H1 (cell line): ENCODE data around the gene MRPS9. TPM values are rescaled to one million over a fixed set of nuclear protein-coding genes. Genes with fewer than 3 reads are reported as not detected.
A peak's percentile ranks its signal among the peaks of the same experiment; 100 is the strongest.

Experiments used
- CTCF ChIA-PET: fragments of 300-600 bp; sonication (Branson Sonifier 250); formaldehyde crosslinking; loops from one replicate; lab custom pipeline; 2021; ENCODE audit not compliant: partially characterized antibody; lab: Charles Lee
- POLR2A ChIA-PET: fragments of 300-600 bp; sonication (Branson Sonifier 250); formaldehyde crosslinking; loops from one replicate; lab custom pipeline; 2021; ENCODE audit warnings: inconsistent platforms; ENCODE audit not compliant: partially characterized antibody; lab: Charles Lee
- DNase-seq, 2 experiments: peaks; one replicate each; pipeline versions ENCODE4 v3.0.0 to v3.0.0-alpha.2; 2010 to 2022; ENCODE audit warnings: low spot score in 2 of 2, low read depth in 1 of 2, mixed read lengths in 1 of 2
- FAIRE-seq: peaks from 2 replicates; lab custom pipeline; 2011; peaks lifted over from hg19 to GRCh38; lab: Jason Lieb, UNC
- H2AFZ ChIP-seq: 2 replicates; pipeline ENCODE4 v1.8.1; 2012; ENCODE audit warnings: low read length, inconsistent platforms
- H2AK5ac ChIP-seq: 2 replicates; pipeline ENCODE4 v1.6.1; 2013; ENCODE audit warnings: low read depth, low read length
- H2BK120ac ChIP-seq: replicated peaks from 2 replicates; pipeline ENCODE3; 2013; ENCODE audit warnings: low read depth, low read length, inconsistent platforms
- H2BK12ac ChIP-seq: 2 replicates; pipeline ENCODE4 v1.6.1; 2013; ENCODE audit warnings: low read depth, low read length
- H2BK15ac ChIP-seq: 2 replicates; pipeline ENCODE4 v1.6.1; 2013; ENCODE audit warnings: low read length
- H2BK20ac ChIP-seq: 2 replicates; pipeline ENCODE4 v1.6.1; 2013; ENCODE audit warnings: low read length
- H2BK5ac ChIP-seq: 2 replicates; pipeline ENCODE4 v1.6.1; 2013; ENCODE audit warnings: low read depth, low read length
- H3K14ac ChIP-seq: 2 replicates; pipeline ENCODE4 v1.6.1; 2013; ENCODE audit warnings: inconsistent platforms; ENCODE audit not compliant: insufficient read length
- H3K18ac ChIP-seq: 2 replicates; pipeline ENCODE4 v1.6.1; 2013; ENCODE audit warnings: low read length; ENCODE audit errors: extremely low read depth
- H3K23ac ChIP-seq: 2 replicates; pipeline ENCODE4 v1.6.1; 2013; ENCODE audit warnings: inconsistent platforms; ENCODE audit not compliant: insufficient read length
- H3K23me2 ChIP-seq: 2 replicates; pipeline ENCODE4 v1.6.1; 2013; ENCODE audit warnings: low read depth, low read length
- H3K27ac ChIP-seq: 2 replicates; pipeline ENCODE4 v1.6.1; 2011; ENCODE audit warnings: low read depth, low read length, inconsistent platforms
- H3K27me3 ChIP-seq, 4 experiments: replicated peaks in 1 of 4; 1 replicate in 1 of 4; 2 replicates in 3 of 4; pipeline versions ENCODE4 v1.6.1 to v1.8.1; 2011 to 2013; ENCODE audit warnings: low read length in 3 of 4, mild to moderate bottlenecking in 3 of 4, inconsistent platforms in 2 of 4, mixed read lengths in 2 of 4, moderate library complexity in 1 of 4; ENCODE audit not compliant: control insufficient read depth in 3 of 4, insufficient read depth in 3 of 4; ENCODE audit errors: extremely low read depth in 1 of 4
- H3K36me3 ChIP-seq, 4 experiments: 2 replicates each; pipeline versions ENCODE4 v1.6.1 to v1.8.1; 2011 to 2013; ENCODE audit warnings: mild to moderate bottlenecking in 4 of 4, low read length in 3 of 4, moderate library complexity in 2 of 4, control low read depth in 1 of 4, inconsistent platforms in 1 of 4; ENCODE audit not compliant: insufficient read depth in 4 of 4, control insufficient read depth in 2 of 4
- H3K4ac ChIP-seq: replicated peaks from 2 replicates; pipeline ENCODE3; 2013; ENCODE audit warnings: low read length, low read depth, mixed read lengths, inconsistent platforms; ENCODE audit not compliant: insufficient read length
- H3K4me1 ChIP-seq, 4 experiments: replicated peaks in 1 of 4; 1 replicate in 1 of 4; 2 replicates in 3 of 4; pipeline versions ENCODE4 v1.6.1 to v1.8.1; 2011 to 2013; ENCODE audit warnings: low read length in 3 of 4, inconsistent platforms in 2 of 4, mixed read lengths in 1 of 4; ENCODE audit not compliant: insufficient read depth in 4 of 4, control insufficient read depth in 3 of 4
- H3K4me2 ChIP-seq, 2 experiments: 2 replicates each; pipeline versions ENCODE4 v1.6.1 to v1.8.1; 2011 to 2013; ENCODE audit warnings: low read depth in 2 of 2, low read length in 2 of 2, control low read depth in 1 of 2, inconsistent platforms in 1 of 2, mild to moderate bottlenecking in 1 of 2; ENCODE audit not compliant: insufficient read depth in 1 of 2
- H3K4me3 ChIP-seq, 4 experiments: fragments of 200-600, 300-600 bp in 1 of 4; sonication (generic), shearing (Covaris generic), sonication (Bioruptor Twin) in 1 of 4; 2 replicates each; pipeline versions ENCODE4 v1.5.1 to v1.8.1; 2011 to 2016; ENCODE audit warnings: low read length in 4 of 4, low read depth in 3 of 4, control low read depth in 2 of 4, inconsistent platforms in 2 of 4, mild to moderate bottlenecking in 2 of 4, mixed read lengths in 1 of 4, moderate library complexity in 1 of 4; ENCODE audit not compliant: insufficient read depth in 2 of 4; ENCODE audit errors: extremely low read depth in 1 of 4
- H3K56ac ChIP-seq: replicated peaks from 2 replicates; pipeline ENCODE3; 2013; ENCODE audit warnings: low read depth, mild to moderate bottlenecking, mixed read lengths, low read length, inconsistent platforms; ENCODE audit not compliant: insufficient read length
- H3K79me1 ChIP-seq: 2 replicates; pipeline ENCODE4 v1.6.1; 2013; ENCODE audit warnings: low read depth, low read length, control low read depth
- H3K79me2 ChIP-seq, 2 experiments: 2 replicates each; pipeline versions ENCODE4 v1.6.1 to v1.8.1; 2012 to 2013; ENCODE audit warnings: low read length in 2 of 2, mild to moderate bottlenecking in 2 of 2, inconsistent platforms in 1 of 2; ENCODE audit not compliant: insufficient read depth in 2 of 2, control insufficient read depth in 1 of 2
- H3K9ac ChIP-seq, 4 experiments: replicated peaks in 1 of 4; 1 replicate in 1 of 4; 2 replicates in 3 of 4; pipeline versions ENCODE4 v1.6.1 to v1.8.1; 2011 to 2013; ENCODE audit warnings: low read depth in 3 of 4, low read length in 3 of 4, control low read depth in 2 of 4, mild to moderate bottlenecking in 2 of 4, moderate library complexity in 2 of 4, inconsistent platforms in 1 of 4; ENCODE audit errors: extremely low read depth in 1 of 4
- H3K9me3 ChIP-seq, 2 experiments: 2 replicates each; pipeline versions ENCODE4 v1.6.1 to v1.8.1; 2012 to 2013; ENCODE audit warnings: mild to moderate bottlenecking in 2 of 2, moderate library complexity in 2 of 2, control low read depth in 1 of 2, inconsistent platforms in 1 of 2, low read depth in 1 of 2, low read length in 1 of 2, mixed read lengths in 1 of 2; ENCODE audit not compliant: insufficient read depth in 2 of 2
- H4K20me1 ChIP-seq, 2 experiments: replicated peaks in 1 of 2; 2 replicates each; pipeline versions ENCODE3 to v1.8.1; 2011 to 2013; ENCODE audit warnings: inconsistent platforms in 2 of 2, low read length in 2 of 2, mild to moderate bottlenecking in 1 of 2; ENCODE audit not compliant: insufficient read depth in 2 of 2, control insufficient read depth in 1 of 2
- H4K5ac ChIP-seq: 2 replicates; pipeline ENCODE4 v1.6.1; 2013; ENCODE audit warnings: low read length, low read depth, mixed read lengths, inconsistent platforms; ENCODE audit not compliant: insufficient read length
- H4K8ac ChIP-seq: 2 replicates; pipeline ENCODE4 v1.8.0; 2013; ENCODE audit warnings: mild to moderate bottlenecking, moderate library complexity, low read length, inconsistent platforms; ENCODE audit not compliant: insufficient read depth; ENCODE audit errors: extremely low read depth
- H4K91ac ChIP-seq: replicated peaks from 2 replicates; pipeline ENCODE3; 2013; ENCODE audit warnings: low read length, mixed read lengths, inconsistent platforms; ENCODE audit not compliant: insufficient read length
- CBX8 ChIP-seq: fragments of 300-800, 300-1000 bp; sonication (generic); IDR thresholded peaks from 2 replicates; pipeline ENCODE4 v1.7.1; 2016; ENCODE audit warnings: low read depth, low read length, borderline replicate concordance
- CTBP2 ChIP-seq: IDR thresholded peaks from 2 replicates; pipeline ENCODE4 v1.7.0; 2011; ENCODE audit warnings: borderline replicate concordance, mild to moderate bottlenecking, moderate library complexity, mixed read lengths, low read length; ENCODE audit not compliant: insufficient read depth, insufficient read length
- E2F6 ChIP-seq: IDR thresholded peaks from 2 replicates; pipeline ENCODE4 v1.6.1; 2012; ENCODE audit warnings: inconsistent platforms
- KDM1A ChIP-seq: fragments of 200-600, 300-600 bp; sonication (generic); IDR thresholded peaks from 2 replicates; pipeline ENCODE4 v1.7.1; 2016; ENCODE audit warnings: mild to moderate bottlenecking, low read length, borderline replicate concordance
- KDM5A ChIP-seq: fragments of 200-600 bp; IDR thresholded peaks from 2 replicates; pipeline ENCODE4 v1.7.1; 2012; ENCODE audit warnings: mild to moderate bottlenecking, low read length, inconsistent platforms, mixed read lengths
- NRF1 ChIP-seq: IDR thresholded peaks from 2 replicates; pipeline ENCODE4 v1.6.1; 2011; ENCODE audit warnings: mild to moderate bottlenecking, low read depth, low read length, improper control_type of control experiment
- PHF8 ChIP-seq: fragments of 200-600 bp; sonication (generic); conservative IDR thresholded peaks from 2 replicates; pipeline ENCODE4 v1.7.1; 2012; ENCODE audit warnings: low read depth, mild to moderate bottlenecking, inconsistent platforms, low read length, moderate library complexity
- POU5F1 ChIP-seq: IDR thresholded peaks from 2 replicates; pipeline ENCODE4 v1.6.1; 2011; ENCODE audit warnings: low read depth, mild to moderate bottlenecking, low read length, moderate library complexity
- RNF2 ChIP-seq: fragments of 200-900, 300-1000 bp; sonication (generic); IDR thresholded peaks from 2 replicates; pipeline ENCODE4 v1.7.1; 2016; ENCODE audit warnings: borderline replicate concordance, low read depth, mild to moderate bottlenecking, antibody characterized with exemption, low read length; ENCODE audit not compliant: poor library complexity, severe bottlenecking; ENCODE audit errors: missing control alignments
- TAF1 ChIP-seq: IDR thresholded peaks from 2 replicates; pipeline ENCODE4 v1.6.1; 2011; ENCODE audit warnings: mild to moderate bottlenecking, low read depth, low read length
- TBP ChIP-seq: IDR thresholded peaks from 2 replicates; pipeline ENCODE4 v1.6.1; 2011; ENCODE audit warnings: low read depth, low read length, improper control_type of control experiment
- USF2 ChIP-seq: IDR thresholded peaks from 2 replicates; pipeline ENCODE4 v1.6.1; 2011; ENCODE audit warnings: low read length, improper control_type of control experiment
- WGBS, 2 experiments: shearing (Covaris generic) in 1 of 2; methylation state at CpG; one replicate each; pipeline versions ENCODE4 v1.1.6 to v1.1.7; 2013 to 2015; ENCODE audit warnings: low lambda C conversion rate in 2 of 2, mixed read lengths in 2 of 2, inconsistent platforms in 1 of 2, low coverage in 1 of 2, missing lambda C conversion rate in 1 of 2; ENCODE audit not compliant: insufficient replicate concordance in 2 of 2, insufficient coverage in 1 of 2, insufficient read length in 1 of 2; ENCODE audit errors: extremely low coverage in 1 of 2, missing lambda C conversion rate in 1 of 2; 5-methylcytosine and 5-hydroxymethylcytosine counted together
- polyA plus RNA-seq, 7 experiments: library from polyadenylated mRNA; depleted of rRNA in 3 of 7; stranded (reverse) in 5 of 7; unstranded in 2 of 7; fragments of >200 nt in 5 of 7; fragments of 200-250 nt in 2 of 7; gene quantifications; 1 replicate in 5 of 7; 2 replicates in 1 of 7; 4 replicates in 1 of 7; pipeline versions ENCODE4 v1.2.1 to v1.2.3, GENCODE V29; 2011 to 2013; ENCODE audit warnings: missing spikeins in 2 of 7, mixed read lengths in 2 of 7
- total RNA-seq: library from RNA; stranded (reverse); fragmentation: NEBNext Ultra II Directional; extraction: Animal tissue kit (Norgen Biotek cat#: 25700); gene quantifications from 2 replicates; pipeline ENCODE4 v1.2.1, GENCODE V29; 2021

The MRPS9 gene
- total and polyA plus RNA-seq, 2 of the 8 experiments (the other 6 are each of a cell fraction or from before 2014, with no cell fraction given): 36.2 to 71.0 TPM

- H3K4me3 ChIP-seq: no peak overlapping the region
- H3K27me3 ChIP-seq: no peaks in the 10 kb centered on the region
- no peaks in the 10 kb centered on the region; the same call in 1 of the 2 replicates for H3K79me1 ChIP-seq
- no peak overlapping the region for H2BK120ac ChIP-seq
- H4K5ac ChIP-seq: no peak overlapping the region
- no peak overlapping the region for H4K91ac ChIP-seq
- 85% methylated on average over 3 of the region's 3 CpGs; no CpG with 5 or more reads in 1 of the 2 experiments for WGBS, 2 experiments
- no peak overlapping the region for H2BK15ac ChIP-seq
- H3K4ac ChIP-seq: no peak overlapping the region
- no peaks in the 10 kb centered on the region for H3K36me3 ChIP-seq
- no peaks in the 10 kb centered on the region for H3K9me3 ChIP-seq
- no peaks in the 10 kb centered on the region for H3K79me2 ChIP-seq
- FAIRE-seq (no peak), DNase-seq (peak in 1 of 2 experiments; percentile 36)
- H2BK12ac ChIP-seq: no peak overlapping the region
- H2BK5ac ChIP-seq: no peak overlapping the region
- H3K4me1 ChIP-seq: no peaks in the 10 kb centered on the region
- H3K23me2 ChIP-seq: no peaks in the 10 kb centered on the region
- H2AFZ ChIP-seq: no peak overlapping the region
- H3K27ac ChIP-seq: no peak overlapping the region
- no peaks in the 10 kb centered on the region for H4K20me1 ChIP-seq
- H2BK20ac ChIP-seq: no peak overlapping the region
- H3K18ac ChIP-seq: no peak overlapping the region
- no peak overlapping the region for H3K9ac ChIP-seq
- CTCF ChIA-PET: interaction anchor here (0.9 to 4.2 kb wide), 3 partner anchors 9 to 18 kb away, joined by 3 to 27 read pairs (median 5); no protein-coding TSS in a partner anchor
- no peak overlapping the region for H2AK5ac ChIP-seq
- H3K14ac ChIP-seq: no peak overlapping the region
- POLR2A ChIA-PET: no interaction called here
- no peak overlapping the region for H3K23ac ChIP-seq
- no peak overlapping the region for H3K56ac ChIP-seq
- no peak overlapping the region for H4K8ac ChIP-seq
- H3K4me2 ChIP-seq: no peak overlapping the region
- no peak for TF ChIP-seq E2F6
- no peak for TF ChIP-seq KDM1A
- no peak for TF ChIP-seq NRF1
- no peak for TF ChIP-seq PHF8
- no peak for TF ChIP-seq USF2
- no peak for TF ChIP-seq CTBP2
- TF ChIP-seq RNF2: no peak
- no peak for TF ChIP-seq TAF1
- no peak for TF ChIP-seq TBP
- no peak for TF ChIP-seq POU5F1
- no peak for TF ChIP-seq KDM5A
- TF ChIP-seq CBX8: no peak
Observed at GRCh38 chr2:105134081-105134480, 96.2 kb downstream of the MRPS9 start.
